GM18498 (cell line): ENCODE results near the gene IL17C.

Experiments used
- ATAC-seq: cut with Tn5 transposase; IDR thresholded peaks from one replicate; pipeline ENCODE4 v1.9.1; 2021; ENCODE audit warnings: mild to moderate bottlenecking, moderate library complexity; ENCODE audit not compliant: unreplicated experiment

Gene IL17C

GRCh38 chr16:88638323-88639230 is at the start of gene IL17C:
IL17C (plus strand) TSS chr16:88638572; CDS start chr16:88638642, 70 bp downstream.
- ATAC-seq, result no peak

- no peak for ATAC-seq
These were observed 49.6 kb upstream of the IL17C start for GRCh38 chr16:88588754-88589153.

GRCh38 chr16:88589441-88589840 is 48.9 kb upstream of the IL17C start:
- no peak for ATAC-seq

GRCh38 chr16:88591577-88592021 is 46.8 kb upstream of the IL17C start:
- no peak for ATAC-seq

- no peak for ATAC-seq
These were observed 45.3 kb upstream of the IL17C start for GRCh38 chr16:88593061-88593460.

- no peak for ATAC-seq
These were observed 44.9 kb upstream of the IL17C start for GRCh38 chr16:88593489-88593888.

- no peak for ATAC-seq
These were observed 44.5 kb upstream of the IL17C start for GRCh38 chr16:88593910-88594309.

- ATAC-seq, result no peak
These were observed 43.3 kb upstream of the IL17C start for GRCh38 chr16:88595101-88595500.

GRCh38 chr16:88595921-88596320 is 42.5 kb upstream of the IL17C start:
- no peak for ATAC-seq

- ATAC-seq, result no peak
These were observed 41.9 kb upstream of the IL17C start for GRCh38 chr16:88596483-88596882.

- ATAC-seq, result no peak
These were observed 40.4 kb upstream of the IL17C start for GRCh38 chr16:88597856-88598491.

GRCh38 chr16:88599092-88599733 is 39.2 kb upstream of the IL17C start:
- ATAC-seq, result no peak

GRCh38 chr16:88599825-88600538 is 38.4 kb upstream of the IL17C start:
- no peak for ATAC-seq

- ATAC-seq, result no peak
These were observed 37.9 kb upstream of the IL17C start for GRCh38 chr16:88600539-88600896.

- ATAC-seq, result no peak
These were observed 36.9 kb upstream of the IL17C start for GRCh38 chr16:88601313-88602036.

GRCh38 chr16:88602091-88602490 is 36.3 kb upstream of the IL17C start:
- ATAC-seq, result no peak

GRCh38 chr16:88605186-88606147 is 32.9 kb upstream of the IL17C start:
- ATAC-seq, result no peak

- ATAC-seq, result no peak
These were observed 32.1 kb upstream of the IL17C start for GRCh38 chr16:88606148-88606757.

GRCh38 chr16:88608076-88608475 is 30.3 kb upstream of the IL17C start:
- ATAC-seq, result no peak
